Muscle of back (tissue), 11 donors: ENCODE results near the gene CSRP1. TPM values are rescaled to one million over a fixed set of nuclear protein-coding genes. Genes with fewer than 3 reads are reported as not detected.
A peak's percentile ranks its signal among the peaks of the same experiment; 100 is the strongest.

Experiments
- DNase-seq, 3 donors: peaks; one replicate each; pipeline versions ENCODE4 v3.0.0 to v3.0.0-alpha.2; 2013
- polyA plus RNA-seq, 10 donors: library from polyadenylated mRNA; unstranded; fragments of 120-200 nt; gene quantifications; one replicate each; pipeline ENCODE4 v1.2.1, GENCODE V29; 2013; ENCODE audit not compliant: insufficient read length in 10 of 10

Gene CSRP1
- polyA plus RNA-seq, 10 donors, result 36.7 to 51.4 (median 43.6) TPM

DNA sequence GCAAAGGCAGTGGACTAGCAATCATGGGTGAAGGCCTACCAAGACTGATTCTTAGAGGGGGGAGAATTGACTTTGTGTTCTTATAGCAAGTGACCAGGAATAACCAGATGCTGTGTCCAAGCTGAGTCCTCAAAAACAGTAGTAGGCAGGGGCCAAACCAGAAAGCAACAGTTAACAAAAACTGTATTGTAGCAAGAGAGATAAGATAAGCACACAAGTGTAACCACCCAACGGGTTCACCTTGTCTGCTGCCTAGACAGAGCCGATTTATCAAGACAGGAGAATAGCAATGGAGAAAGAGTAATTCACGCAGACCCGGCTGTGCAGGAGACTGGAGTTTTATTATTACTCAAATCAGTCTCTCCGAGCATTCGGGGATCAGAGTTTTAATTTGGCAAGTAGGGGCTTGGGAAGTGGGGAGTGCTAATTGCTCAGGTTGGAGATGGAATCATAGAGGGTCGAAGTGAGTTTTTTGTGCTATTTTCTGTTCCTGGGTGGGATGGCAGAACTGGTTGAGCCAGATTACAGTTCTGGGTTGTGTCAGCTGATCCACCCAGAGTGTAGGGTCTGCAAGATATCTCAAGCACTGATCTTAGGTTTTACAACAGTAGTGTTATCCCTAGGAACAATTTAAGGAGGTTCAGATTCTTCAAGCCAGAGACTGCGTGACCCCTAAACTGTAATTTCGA, 8.3 kb upstream of the CSRP1 start:
- DNase-seq, result no peak

- no peak for DNase-seq
Observed at GRCh38 chr1:201514466-201514865, 7.5 kb upstream of the CSRP1 start.

GRCh38 chr1:201513498-201514243, 6.7 kb upstream of the CSRP1 start:
- no peak for DNase-seq

DNA sequence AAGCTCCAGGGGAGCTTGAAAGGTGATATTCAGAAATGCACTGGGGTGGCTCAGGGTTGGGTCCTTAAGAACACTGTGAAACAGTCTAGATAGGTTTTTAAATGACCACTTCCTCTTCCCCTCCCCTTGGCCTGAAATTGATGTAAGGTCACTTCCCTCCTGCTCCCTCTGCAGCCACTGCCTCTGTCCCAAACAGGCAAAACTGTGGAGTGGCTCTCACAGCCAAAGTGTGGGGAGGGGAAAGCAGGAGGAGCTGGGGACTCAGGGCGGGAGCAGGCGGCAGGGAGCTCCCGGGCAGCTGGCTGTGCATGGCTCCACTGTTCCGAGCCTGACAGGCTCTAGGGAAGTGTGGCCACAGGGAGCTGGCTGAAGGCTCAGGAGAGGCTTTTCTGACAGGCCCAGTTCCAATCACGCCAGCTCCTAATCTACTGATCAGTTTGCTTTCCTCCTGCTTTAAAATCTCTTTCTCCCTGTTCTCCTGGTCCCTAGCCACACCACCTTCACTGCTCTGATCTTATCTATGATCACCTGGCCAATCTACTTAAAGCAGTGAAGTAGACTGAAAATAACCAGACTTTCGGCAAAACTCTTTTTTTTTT, 5.1 kb upstream of the CSRP1 start:
- peak in 2 of 3 donors; percentile 66 to 84 for DNase-seq

DNA sequence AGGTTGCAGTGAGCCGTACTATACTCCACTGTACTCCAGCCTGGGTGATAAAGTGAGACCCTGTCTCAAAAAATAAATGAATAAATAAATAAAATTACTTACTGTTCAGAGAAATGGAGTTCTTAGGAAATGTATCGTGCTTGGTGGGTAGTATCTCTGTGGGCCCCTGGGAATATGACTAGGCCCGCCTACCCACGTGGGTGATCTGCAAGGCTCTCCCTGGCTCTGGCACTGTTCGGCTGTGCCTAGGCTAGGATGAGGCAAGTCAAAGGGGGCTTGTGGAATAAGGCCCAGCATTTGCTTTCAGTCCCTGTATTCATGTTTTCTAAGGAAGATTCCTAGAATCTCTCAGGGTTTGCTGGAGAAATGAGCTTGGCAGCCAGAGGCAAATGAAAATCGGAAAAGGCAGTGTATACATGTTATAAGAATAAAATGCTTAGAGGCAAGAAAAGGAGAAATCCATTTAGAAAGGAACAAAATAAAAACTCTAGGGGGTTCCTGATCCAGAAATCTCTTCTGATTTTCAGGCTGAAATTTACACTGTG, 4.5 kb upstream of the CSRP1 start:
- peak in 1 of 3 donors; percentile 55 for DNase-seq

- DNase-seq, result no peak
Observed at GRCh38 chr1:201510734-201511133, 3.8 kb upstream of the CSRP1 start.

- no peak for DNase-seq
Observed at GRCh38 chr1:201509601-201510374, 2.9 kb upstream of the CSRP1 start.

DNA sequence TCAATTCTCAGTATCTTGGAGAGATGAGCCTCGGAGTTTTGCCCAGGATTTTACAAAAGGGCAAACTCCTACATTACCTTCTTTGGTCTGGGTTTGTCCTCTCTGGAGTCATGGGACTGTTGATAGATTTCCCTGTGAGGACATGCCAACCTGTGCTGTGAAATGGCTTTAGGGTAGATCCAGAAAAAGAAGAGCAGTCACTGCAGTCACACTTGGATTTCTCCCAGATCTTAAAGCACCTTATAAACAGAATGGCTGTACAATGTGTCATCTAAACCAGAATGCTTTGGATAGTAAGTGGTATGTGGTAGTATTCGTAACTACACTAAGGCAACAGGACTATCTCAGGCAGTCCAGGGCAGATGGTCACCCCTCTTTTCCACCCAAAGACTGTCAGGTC, 1.9 kb upstream of the CSRP1 start:
- no peak for DNase-seq

- DNase-seq, result no peak
Observed at GRCh38 chr1:201507360-201507675, 395 bp upstream of the CSRP1 start.

DNA sequence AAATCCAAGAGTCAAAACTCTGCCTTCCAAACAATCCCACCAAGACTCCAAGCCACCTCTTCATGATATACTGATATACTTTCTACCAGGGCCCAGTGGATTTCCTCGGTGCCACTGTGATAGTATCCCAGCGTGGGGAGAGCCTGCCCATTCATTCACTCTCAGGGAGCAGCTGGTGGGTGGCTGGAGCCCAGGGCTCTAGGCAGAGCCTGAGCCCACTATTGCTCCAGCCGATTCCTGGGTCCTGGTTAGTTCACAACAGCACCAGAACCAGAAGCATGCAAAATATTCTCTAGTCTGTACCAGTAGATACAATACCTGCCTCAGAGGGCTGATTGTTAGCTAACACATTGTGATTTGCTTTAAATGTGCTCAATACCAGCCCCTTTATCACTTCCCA, 831 bp downstream of the CSRP1 start:
- DNase-seq, result no peak

DNA sequence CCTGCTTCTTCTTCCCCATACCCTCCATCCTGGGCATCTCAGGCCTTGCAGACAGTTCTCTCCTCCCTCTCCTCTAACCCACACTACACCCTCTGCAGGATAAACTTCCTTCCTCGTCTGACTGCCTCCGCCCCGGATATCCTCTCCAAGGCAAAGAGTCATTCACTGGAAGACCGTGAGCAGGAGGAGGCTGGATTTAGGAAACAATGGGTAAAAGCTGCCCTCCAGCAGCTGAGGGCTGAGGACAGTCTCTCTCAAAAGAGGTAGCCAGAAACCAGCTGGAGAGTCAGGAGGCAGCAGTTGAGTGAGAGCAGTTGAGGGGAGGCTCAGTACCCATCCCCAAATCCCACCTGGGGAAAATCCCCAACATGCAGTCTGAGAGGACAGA, 1.4 kb downstream of the CSRP1 start:
- no peak for DNase-seq

- DNase-seq, result no peak
Observed at GRCh38 chr1:201504799-201505502, 2.0 kb downstream of the CSRP1 start.

DNA sequence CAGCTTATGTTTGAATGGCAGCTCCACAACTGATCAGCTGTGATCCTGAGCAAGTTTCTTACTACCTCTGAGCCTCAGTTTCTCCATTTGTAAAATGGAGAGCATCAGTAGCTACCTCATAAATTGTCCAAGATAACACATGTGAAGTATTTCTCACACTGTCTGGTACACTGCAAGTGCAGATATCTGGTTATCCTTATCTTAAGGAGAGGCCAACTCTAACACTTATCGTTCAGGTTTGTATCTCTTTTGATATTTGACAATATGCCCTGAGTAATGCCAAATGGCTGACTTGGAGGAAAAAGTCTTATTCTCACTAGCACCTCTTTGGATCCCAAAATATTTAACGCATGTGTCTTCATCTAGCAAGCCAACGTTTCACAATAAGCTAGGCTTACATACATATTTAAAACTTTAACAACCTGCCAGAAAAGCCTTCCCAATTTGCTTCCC, 2.7 kb downstream of the CSRP1 start:
- no peak for DNase-seq

GRCh38 chr1:201503397-201504176, 3.3 kb downstream of the CSRP1 start:
- peak; percentile 52 to 96 (median 75) for DNase-seq

DNA sequence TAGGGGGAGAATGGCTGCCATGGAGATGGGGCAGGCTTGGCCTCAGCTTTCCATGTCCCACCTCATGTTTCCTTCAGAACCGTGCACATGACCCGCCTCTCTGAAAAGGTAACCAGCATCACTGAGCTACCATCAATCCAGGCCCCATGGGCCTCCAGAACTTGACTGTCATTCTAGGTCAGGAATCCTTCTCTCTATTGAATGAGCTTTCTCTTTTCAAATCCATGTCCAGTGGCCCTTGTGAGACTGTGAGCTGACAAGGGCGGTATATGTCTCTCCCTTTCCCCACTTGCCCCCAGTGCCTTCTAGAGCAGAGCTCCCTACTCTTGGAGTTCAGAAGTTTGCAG, 4.4 kb downstream of the CSRP1 start:
- no peak for DNase-seq

- no peak for DNase-seq
Observed at GRCh38 chr1:201501812-201502510, 5.0 kb downstream of the CSRP1 start.

GRCh38 chr1:201501144-201501543, 5.8 kb downstream of the CSRP1 start:
- DNase-seq, result no peak

DNA sequence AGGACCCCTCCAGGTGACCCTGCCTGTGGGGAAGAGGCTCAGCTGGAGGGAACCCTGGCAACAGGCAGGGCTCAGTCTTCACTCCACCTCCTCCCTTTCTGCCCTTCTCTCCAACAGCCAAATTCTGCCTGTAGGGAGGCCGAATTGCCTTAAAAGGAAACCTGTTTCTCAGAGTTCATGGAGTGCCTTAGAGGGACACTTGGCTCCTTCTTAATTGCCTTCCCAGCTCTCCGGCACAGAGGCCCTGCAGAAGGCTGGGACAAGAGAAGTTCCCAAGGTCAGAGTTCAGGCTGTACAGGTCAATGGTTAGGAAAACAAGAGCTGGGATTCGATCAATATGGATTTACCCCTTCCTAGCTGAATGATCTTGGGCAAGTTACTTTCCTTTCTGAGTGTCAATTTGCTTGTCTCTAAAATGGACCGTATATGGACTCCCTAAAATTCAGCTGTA, 6.2 kb downstream of the CSRP1 start:
- no peak for DNase-seq

GRCh38 chr1:201499795-201500669, 6.9 kb downstream of the CSRP1 start:
- DNase-seq, result peak in 1 of 3 donors; percentile 58
